ENCODE results near the gene SMIM22.

The SMIM22 gene

DNA sequence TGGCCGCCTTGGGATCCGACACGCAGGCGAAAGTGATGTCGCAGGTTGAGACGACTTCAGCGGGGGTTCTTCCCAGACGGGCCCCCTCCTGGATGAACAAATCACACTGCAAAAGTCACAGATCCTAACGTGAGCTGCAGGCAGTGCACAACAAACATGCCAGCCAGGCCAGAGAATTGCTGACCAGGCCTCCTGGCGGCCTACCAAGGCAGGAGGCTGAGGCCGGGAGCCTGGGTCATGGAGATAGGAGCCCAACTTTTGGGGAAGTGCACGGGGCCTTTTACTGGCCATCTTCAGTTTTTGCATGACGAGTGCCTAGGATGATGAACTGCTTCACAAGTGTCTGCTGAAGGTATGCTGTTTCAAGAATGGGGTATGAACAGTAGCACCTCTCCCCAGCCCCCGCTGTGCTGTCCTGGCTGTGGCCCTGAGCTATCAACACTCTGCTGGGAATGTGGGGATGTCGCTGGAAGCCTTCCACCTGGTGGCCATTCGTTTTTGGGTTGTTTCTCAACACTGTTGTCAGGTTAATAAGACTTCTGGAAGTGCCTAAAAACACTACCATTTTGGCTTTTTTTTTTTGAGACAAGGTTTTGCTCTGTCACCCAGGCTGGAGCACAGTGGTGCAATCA lies 19.5 kb downstream of the SMIM22 start:
- Histone ChIP-seq H3K27ac (ENCODE audit: low read depth in 2 of 2, low read length in 2 of 2) (no peak overlapping the region), H3K36me3 (ENCODE audit: control insufficient read depth in 2 of 2, insufficient read depth in 2 of 2, low read length in 2 of 2) (peaks cover 54 to 58% of the 10 kb centered on the region in 2 donors)

GRCh38 chr16:4820652-4821051 lies 25.5 kb downstream of the SMIM22 start:
- H3K27me3 ChIP-seq (ENCODE audit: control insufficient read depth in 2 of 2, insufficient read depth in 2 of 2, low read length in 2 of 2), result no peaks in the 10 kb centered on the region
- no peaks in the 10 kb centered on the region for H3K9me3 ChIP-seq (ENCODE audit: control insufficient read depth in 2 of 2, low read length in 2 of 2)
- no peak overlapping the region for H3K27ac ChIP-seq (ENCODE audit: low read depth in 2 of 2, low read length in 2 of 2)
- no peaks in the 10 kb centered on the region for H3K4me1 ChIP-seq (ENCODE audit: control insufficient read depth in 2 of 2, insufficient read depth in 2 of 2, low read length in 2 of 2)
- no peak overlapping the region for H3K4me3 ChIP-seq (ENCODE audit: low read length in 2 of 2)
- H3K36me3 ChIP-seq (ENCODE audit: control insufficient read depth in 2 of 2, insufficient read depth in 2 of 2, low read length in 2 of 2), result peaks cover 57 to 64% of the 10 kb centered on the region in 2 donors
- no peak overlapping the region for H3K9ac ChIP-seq (ENCODE audit: low read depth in 1 of 2, low read length in 2 of 2)

More for the DNA sequence above, 19.5 kb downstream of the SMIM22 start:
- Histone ChIP-seq H3K4me1 (ENCODE audit: control insufficient read depth in 2 of 2, insufficient read depth in 2 of 2, low read length in 2 of 2) (no peaks in the 10 kb centered on the region), H3K9ac (ENCODE audit: low read depth in 1 of 2, low read length in 2 of 2) (no peak overlapping the region), H3K27me3 (ENCODE audit: control insufficient read depth in 2 of 2, insufficient read depth in 2 of 2, low read length in 2 of 2) (no peaks in the 10 kb centered on the region), H3K4me3 (ENCODE audit: low read length in 2 of 2) (no peak overlapping the region), H3K9me3 (ENCODE audit: control insufficient read depth in 2 of 2, low read length in 2 of 2) (no peaks in the 10 kb centered on the region)

- Histone ChIP-seq H3K9me3 (ENCODE audit: control insufficient read depth in 2 of 2, low read length in 2 of 2) (no peaks in the 10 kb centered on the region), H3K9ac (ENCODE audit: low read depth in 1 of 2, low read length in 2 of 2) (no peak overlapping the region), H3K4me3 (ENCODE audit: low read length in 2 of 2) (no peak overlapping the region), H3K4me1 (ENCODE audit: control insufficient read depth in 2 of 2, insufficient read depth in 2 of 2, low read length in 2 of 2) (peaks cover 4 to 16% of the 10 kb centered on the region in 2 donors), H3K27me3 (ENCODE audit: control insufficient read depth in 2 of 2, insufficient read depth in 2 of 2, low read length in 2 of 2) (no peaks in the 10 kb centered on the region), H3K27ac (ENCODE audit: low read depth in 2 of 2, low read length in 2 of 2) (no peak overlapping the region), H3K36me3 (ENCODE audit: control insufficient read depth in 2 of 2, insufficient read depth in 2 of 2, low read length in 2 of 2) (peaks cover 55 to 72% of the 10 kb centered on the region in 2 donors)
These were observed 30.0 kb downstream of the SMIM22 start for GRCh38 chr16:4825196-4825595.

DNA sequence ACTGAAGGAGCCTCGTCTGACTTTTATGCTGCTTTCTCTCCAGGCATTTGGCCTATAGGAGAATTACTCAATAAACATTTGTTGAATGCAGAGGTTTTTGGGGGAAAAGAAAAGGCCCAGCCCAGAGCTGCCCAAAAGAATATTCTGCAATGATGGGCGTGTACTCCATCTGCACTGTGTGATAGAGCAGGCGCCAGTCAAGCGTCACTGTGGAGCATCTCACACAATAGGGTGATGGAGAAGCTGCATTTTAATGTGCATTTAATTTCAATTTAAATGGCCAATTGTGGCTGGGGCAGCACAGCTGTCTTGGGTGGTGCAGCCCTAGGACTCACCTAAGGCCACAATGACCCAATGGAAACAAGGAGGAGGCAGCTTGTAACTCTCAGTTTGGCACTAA lies 31.4 kb downstream of the SMIM22 start:
- H3K9me3 ChIP-seq (ENCODE audit: control insufficient read depth in 2 of 2, low read length in 2 of 2), result no peaks in the 10 kb centered on the region
- no peak overlapping the region for H3K9ac ChIP-seq (ENCODE audit: low read depth in 1 of 2, low read length in 2 of 2)
- no peaks in the 10 kb centered on the region for H3K27me3 ChIP-seq (ENCODE audit: control insufficient read depth in 2 of 2, insufficient read depth in 2 of 2, low read length in 2 of 2)
- no peak overlapping the region for H3K4me3 ChIP-seq (ENCODE audit: low read length in 2 of 2)
- peaks cover 58 to 75% of the 10 kb centered on the region in 2 donors for H3K36me3 ChIP-seq (ENCODE audit: control insufficient read depth in 2 of 2, insufficient read depth in 2 of 2, low read length in 2 of 2)
- peaks cover 4 to 16% of the 10 kb centered on the region in 2 donors for H3K4me1 ChIP-seq (ENCODE audit: control insufficient read depth in 2 of 2, insufficient read depth in 2 of 2, low read length in 2 of 2)
- no peak overlapping the region for H3K27ac ChIP-seq (ENCODE audit: low read depth in 2 of 2, low read length in 2 of 2)

DNA sequence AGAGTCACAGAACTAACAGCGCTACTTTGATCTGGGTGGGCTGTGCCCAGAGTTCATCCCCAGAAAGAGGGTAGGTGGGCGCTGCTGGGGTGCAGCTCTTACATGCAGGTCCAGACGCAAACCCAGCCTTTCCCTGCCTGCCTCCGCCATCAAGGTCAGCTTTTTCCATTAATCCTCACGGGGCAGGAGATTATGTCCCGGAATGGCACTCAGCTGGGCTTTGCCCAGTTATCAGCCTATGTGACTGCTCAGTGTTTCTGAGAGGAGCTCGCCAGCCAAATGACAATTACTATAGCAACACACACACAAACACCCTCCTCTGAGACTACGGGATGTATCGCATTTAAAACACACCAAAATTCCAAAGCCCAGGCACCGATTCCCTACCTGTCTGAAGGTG lies 31.8 kb downstream of the SMIM22 start:
- Histone ChIP-seq H3K36me3 (ENCODE audit: control insufficient read depth in 2 of 2, insufficient read depth in 2 of 2, low read length in 2 of 2) (peaks cover 60 to 75% of the 10 kb centered on the region in 2 donors), H3K27me3 (ENCODE audit: control insufficient read depth in 2 of 2, insufficient read depth in 2 of 2, low read length in 2 of 2) (no peaks in the 10 kb centered on the region), H3K4me1 (ENCODE audit: control insufficient read depth in 2 of 2, insufficient read depth in 2 of 2, low read length in 2 of 2) (peaks cover 5 to 16% of the 10 kb centered on the region in 2 donors)

DNA sequence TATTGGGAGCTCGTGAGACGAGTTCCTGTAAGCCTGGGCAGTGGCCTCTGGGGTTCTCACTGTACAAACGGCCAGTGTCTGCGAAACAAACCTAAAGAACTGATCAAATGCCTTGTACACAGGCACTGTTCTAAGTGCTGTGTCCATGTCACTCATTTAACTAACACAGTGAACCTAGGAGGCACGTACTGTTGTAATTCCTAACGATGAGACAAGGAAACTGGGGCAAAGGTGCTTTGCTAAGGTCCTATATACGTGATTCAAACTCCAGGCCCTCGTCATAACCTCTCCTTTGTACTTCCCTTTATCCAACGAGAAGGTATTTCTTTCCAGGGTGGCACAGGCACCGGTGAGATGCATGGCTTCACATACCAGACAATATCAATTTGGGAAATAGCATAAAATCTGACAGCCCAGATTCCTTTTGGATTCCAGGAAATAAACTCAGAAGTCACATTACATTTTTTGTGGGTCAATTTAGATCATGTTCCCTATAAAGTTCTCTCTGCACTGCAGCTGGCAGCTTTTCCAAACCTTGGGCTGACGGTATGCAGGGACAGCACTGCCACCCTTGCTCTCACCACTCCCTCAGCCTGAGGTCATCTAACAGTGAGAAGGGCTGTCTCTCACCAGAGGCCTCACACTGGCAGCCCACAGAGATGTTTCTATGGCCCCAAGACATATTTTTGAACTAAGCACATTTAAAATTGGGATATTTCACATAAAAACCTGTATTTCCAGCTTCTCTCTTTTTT lies 33.6 kb downstream of the SMIM22 start:
- Histone ChIP-seq H3K27me3 (ENCODE audit: control insufficient read depth in 2 of 2, insufficient read depth in 2 of 2, low read length in 2 of 2) (no peaks in the 10 kb centered on the region), H3K9me3 (ENCODE audit: control insufficient read depth in 2 of 2, low read length in 2 of 2) (no peaks in the 10 kb centered on the region), H3K4me1 (ENCODE audit: control insufficient read depth in 2 of 2, insufficient read depth in 2 of 2, low read length in 2 of 2) (peaks cover 21 to 34% of the 10 kb centered on the region in 2 donors), H3K27ac (ENCODE audit: low read depth in 2 of 2, low read length in 2 of 2) (peak overlapping the region; percentile 26 to 72), H3K4me3 (ENCODE audit: low read length in 2 of 2) (no peak overlapping the region), H3K9ac (ENCODE audit: low read depth in 1 of 2, low read length in 2 of 2) (peak overlapping the region in 1 of 2 donors; percentile 7), H3K36me3 (ENCODE audit: control insufficient read depth in 2 of 2, insufficient read depth in 2 of 2, low read length in 2 of 2) (peaks cover 58 to 71% of the 10 kb centered on the region in 2 donors)

More for the DNA sequence above, 31.8 kb downstream of the SMIM22 start:
- Histone ChIP-seq H3K27ac (ENCODE audit: low read depth in 2 of 2, low read length in 2 of 2) (no peak overlapping the region), H3K9me3 (ENCODE audit: control insufficient read depth in 2 of 2, low read length in 2 of 2) (no peaks in the 10 kb centered on the region), H3K9ac (ENCODE audit: low read depth in 1 of 2, low read length in 2 of 2) (no peak overlapping the region), H3K4me3 (ENCODE audit: low read length in 2 of 2) (no peak overlapping the region)

GRCh38 chr16:4830408-4830807 lies 35.2 kb downstream of the SMIM22 start:
- H3K36me3 ChIP-seq (ENCODE audit: control insufficient read depth in 2 of 2, insufficient read depth in 2 of 2, low read length in 2 of 2), result peaks cover 47 to 57% of the 10 kb centered on the region in 2 donors
- no peaks in the 10 kb centered on the region for H3K27me3 ChIP-seq (ENCODE audit: control insufficient read depth in 2 of 2, insufficient read depth in 2 of 2, low read length in 2 of 2)
- no peaks in the 10 kb centered on the region for H3K9me3 ChIP-seq (ENCODE audit: control insufficient read depth in 2 of 2, low read length in 2 of 2)
- no peak overlapping the region for H3K27ac ChIP-seq (ENCODE audit: low read depth in 2 of 2, low read length in 2 of 2)
- H3K4me3 ChIP-seq (ENCODE audit: low read length in 2 of 2), result no peak overlapping the region
- H3K4me1 ChIP-seq (ENCODE audit: control insufficient read depth in 2 of 2, insufficient read depth in 2 of 2, low read length in 2 of 2), result peaks cover 24 to 37% of the 10 kb centered on the region in 2 donors
- H3K9ac ChIP-seq (ENCODE audit: low read depth in 1 of 2, low read length in 2 of 2), result no peak overlapping the region

DNA sequence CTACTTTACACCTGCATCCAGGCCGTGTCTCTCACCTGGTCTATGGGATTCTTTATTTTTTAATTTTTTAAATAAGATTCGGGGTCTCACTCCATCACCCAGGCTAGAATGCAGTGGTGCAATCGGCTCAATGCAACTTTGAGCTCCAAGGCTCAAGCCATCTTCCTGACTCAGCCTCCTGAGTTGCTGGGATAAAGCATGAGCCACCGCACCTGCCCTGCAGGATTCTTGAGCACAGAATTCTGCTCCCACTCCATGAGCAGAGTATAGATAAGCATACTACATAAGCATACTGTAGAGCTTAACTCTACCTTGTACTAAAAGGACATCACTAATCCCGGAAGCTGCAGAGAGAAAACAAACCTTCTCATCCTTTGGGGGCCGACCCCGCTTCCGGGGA lies 36.4 kb downstream of the SMIM22 start:
- no peak overlapping the region for H3K9ac ChIP-seq (ENCODE audit: low read depth in 1 of 2, low read length in 2 of 2)
- peaks cover 24 to 37% of the 10 kb centered on the region in 2 donors for H3K4me1 ChIP-seq (ENCODE audit: control insufficient read depth in 2 of 2, insufficient read depth in 2 of 2, low read length in 2 of 2)
- no peaks in the 10 kb centered on the region for H3K27me3 ChIP-seq (ENCODE audit: control insufficient read depth in 2 of 2, insufficient read depth in 2 of 2, low read length in 2 of 2)
- H3K36me3 ChIP-seq (ENCODE audit: control insufficient read depth in 2 of 2, insufficient read depth in 2 of 2, low read length in 2 of 2), result peaks cover 47 to 53% of the 10 kb centered on the region in 2 donors
- H3K27ac ChIP-seq (ENCODE audit: low read depth in 2 of 2, low read length in 2 of 2), result no peak overlapping the region
- no peak overlapping the region for H3K4me3 ChIP-seq (ENCODE audit: low read length in 2 of 2)
- H3K9me3 ChIP-seq (ENCODE audit: control insufficient read depth in 2 of 2, low read length in 2 of 2), result no peaks in the 10 kb centered on the region

- no peaks in the 10 kb centered on the region for H3K9me3 ChIP-seq (ENCODE audit: control insufficient read depth in 2 of 2, low read length in 2 of 2)
- peak overlapping the region in 1 of 2 donors; percentile 4 for H3K4me3 ChIP-seq (ENCODE audit: low read length in 2 of 2)
- peaks cover 41 to 48% of the 10 kb centered on the region in 2 donors for H3K36me3 ChIP-seq (ENCODE audit: control insufficient read depth in 2 of 2, insufficient read depth in 2 of 2, low read length in 2 of 2)
- H3K27me3 ChIP-seq (ENCODE audit: control insufficient read depth in 2 of 2, insufficient read depth in 2 of 2, low read length in 2 of 2), result no peaks in the 10 kb centered on the region
- H3K4me1 ChIP-seq (ENCODE audit: control insufficient read depth in 2 of 2, insufficient read depth in 2 of 2, low read length in 2 of 2), result peaks cover 24 to 34% of the 10 kb centered on the region in 2 donors
- no peak overlapping the region for H3K9ac ChIP-seq (ENCODE audit: low read depth in 1 of 2, low read length in 2 of 2)
- H3K27ac ChIP-seq (ENCODE audit: low read depth in 2 of 2, low read length in 2 of 2), result peak overlapping the region; percentile 47 to 50
These were observed 37.7 kb downstream of the SMIM22 start for GRCh38 chr16:4832698-4833343.

GRCh38 chr16:4833584-4833983 lies 38.4 kb downstream of the SMIM22 start:
- H3K36me3 ChIP-seq (ENCODE audit: control insufficient read depth in 2 of 2, insufficient read depth in 2 of 2, low read length in 2 of 2), result peaks cover 40 to 49% of the 10 kb centered on the region in 2 donors
- no peaks in the 10 kb centered on the region for H3K9me3 ChIP-seq (ENCODE audit: control insufficient read depth in 2 of 2, low read length in 2 of 2)
- H3K27ac ChIP-seq (ENCODE audit: low read depth in 2 of 2, low read length in 2 of 2), result no peak overlapping the region
- H3K9ac ChIP-seq (ENCODE audit: low read depth in 1 of 2, low read length in 2 of 2), result no peak overlapping the region
- H3K27me3 ChIP-seq (ENCODE audit: control insufficient read depth in 2 of 2, insufficient read depth in 2 of 2, low read length in 2 of 2), result no peaks in the 10 kb centered on the region
- no peak overlapping the region for H3K4me3 ChIP-seq (ENCODE audit: low read length in 2 of 2)
- peaks cover 24 to 29% of the 10 kb centered on the region in 2 donors for H3K4me1 ChIP-seq (ENCODE audit: control insufficient read depth in 2 of 2, insufficient read depth in 2 of 2, low read length in 2 of 2)

All from mucosa of rectum (tissue), 2 donors.